ENCODE measurements around the gene AQP5. TPM values are rescaled to one million over a fixed set of nuclear protein-coding genes. Genes with fewer than 3 reads are reported as not detected.

Gene AQP5
- total RNA-seq, 2 donors from 2014 or later: 0.42 to 0.54 TPM

DNA sequence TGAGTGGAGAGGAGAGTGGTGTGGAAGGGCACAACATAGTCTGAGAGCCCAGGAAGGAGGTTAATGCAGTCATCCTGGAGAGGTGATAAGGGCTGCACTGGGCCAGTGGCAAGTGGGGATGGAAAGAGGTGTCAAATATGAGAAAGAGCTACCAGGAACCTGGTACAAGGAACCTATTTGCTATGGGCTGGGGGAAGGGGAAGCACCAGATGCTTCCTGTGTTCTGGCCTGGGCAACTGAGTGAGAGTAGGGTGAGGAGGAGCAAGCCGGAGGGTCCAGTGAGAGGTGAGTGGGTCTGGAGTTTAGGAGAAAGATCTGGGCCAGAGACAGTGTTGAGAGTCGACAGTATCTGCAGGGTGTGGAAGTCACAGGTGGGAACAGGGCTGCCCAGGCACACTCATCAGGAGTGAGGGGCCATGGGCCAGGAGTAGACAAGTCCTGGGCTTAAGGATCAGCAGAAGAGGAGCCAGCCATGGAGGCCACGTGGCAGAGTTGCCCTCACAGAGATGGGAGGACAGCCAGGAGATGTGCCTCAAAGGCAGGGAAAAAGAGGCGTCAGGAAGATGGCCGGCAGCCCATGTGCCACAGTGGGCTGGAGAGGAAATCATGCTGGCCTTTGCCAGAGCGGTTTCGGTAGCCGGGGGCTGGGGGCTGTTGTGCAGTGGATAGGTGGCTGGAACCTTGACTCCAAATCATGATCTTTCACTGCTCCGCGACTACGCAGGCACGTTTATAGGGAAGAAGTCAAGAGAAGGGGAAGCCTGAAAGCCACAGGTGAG, 8.2 kb downstream of the AQP5 start:
- DNase-seq (ENCODE audit: low spot score) (no peak), ATAC-seq (ENCODE audit: insufficient number of reproducible peaks, low FRiP score, low read depth) (no peak)
- no peaks in the 10 kb centered on the region for H3K36me3 ChIP-seq
- no peak overlapping the region for H3K27ac ChIP-seq
- H3K4me1 ChIP-seq (ENCODE audit: control insufficient read depth in 1 of 2, low read depth in 2 of 2): peaks cover 3 to 24% of the 10 kb centered on the region in 2 donors
- H3K4me3 ChIP-seq: no peak overlapping the region
- TF ChIP-seq, protein P1, sequence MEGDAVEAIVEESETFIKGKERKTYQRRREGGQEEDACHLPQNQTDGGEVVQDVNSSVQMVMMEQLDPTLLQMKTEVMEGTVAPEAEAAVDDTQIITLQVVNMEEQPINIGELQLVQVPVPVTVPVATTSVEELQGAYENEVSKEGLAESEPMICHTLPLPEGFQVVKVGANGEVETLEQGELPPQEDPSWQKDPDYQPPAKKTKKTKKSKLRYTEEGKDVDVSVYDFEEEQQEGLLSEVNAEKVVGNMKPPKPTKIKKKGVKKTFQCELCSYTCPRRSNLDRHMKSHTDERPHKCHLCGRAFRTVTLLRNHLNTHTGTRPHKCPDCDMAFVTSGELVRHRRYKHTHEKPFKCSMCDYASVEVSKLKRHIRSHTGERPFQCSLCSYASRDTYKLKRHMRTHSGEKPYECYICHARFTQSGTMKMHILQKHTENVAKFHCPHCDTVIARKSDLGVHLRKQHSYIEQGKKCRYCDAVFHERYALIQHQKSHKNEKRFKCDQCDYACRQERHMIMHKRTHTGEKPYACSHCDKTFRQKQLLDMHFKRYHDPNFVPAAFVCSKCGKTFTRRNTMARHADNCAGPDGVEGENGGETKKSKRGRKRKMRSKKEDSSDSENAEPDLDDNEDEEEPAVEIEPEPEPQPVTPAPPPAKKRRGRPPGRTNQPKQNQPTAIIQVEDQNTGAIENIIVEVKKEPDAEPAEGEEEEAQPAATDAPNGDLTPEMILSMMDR (IDR thresholded peaks at IDR 0.05): no peak
- no peaks in the 10 kb centered on the region for H3K27me3 ChIP-seq (replicated peaks; ENCODE audit: insufficient read depth)
- H3K9me3 ChIP-seq: no peaks in the 10 kb centered on the region

DNA sequence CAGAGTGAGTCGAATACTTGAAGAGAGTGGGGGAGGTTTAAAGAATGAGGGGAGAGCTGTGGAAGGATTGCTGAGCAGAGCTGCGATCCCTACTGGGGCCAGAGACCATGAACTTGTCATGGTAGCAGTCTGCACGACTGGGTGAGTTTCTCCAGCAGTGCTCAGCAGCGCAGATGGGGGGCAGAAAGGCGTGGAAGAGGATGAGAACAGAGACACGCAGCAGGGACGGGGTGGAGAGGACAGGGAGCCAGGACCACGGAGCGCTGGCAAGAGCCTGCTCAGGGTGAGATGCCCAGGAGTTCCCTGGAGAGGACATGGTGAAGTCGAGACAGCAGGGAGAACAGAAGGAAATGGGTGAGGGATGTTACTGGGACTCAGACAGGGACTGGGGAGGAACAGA, 9.0 kb downstream of the AQP5 start:
- DNase-seq (ENCODE audit: low spot score): no peak
- TF ChIP-seq, protein P1 (IDR thresholded peaks at IDR 0.05): no peak
- peaks cover 9 to 32% of the 10 kb centered on the region in 2 donors for H3K4me1 ChIP-seq (ENCODE audit: control insufficient read depth in 1 of 2, low read depth in 2 of 2)

DNA sequence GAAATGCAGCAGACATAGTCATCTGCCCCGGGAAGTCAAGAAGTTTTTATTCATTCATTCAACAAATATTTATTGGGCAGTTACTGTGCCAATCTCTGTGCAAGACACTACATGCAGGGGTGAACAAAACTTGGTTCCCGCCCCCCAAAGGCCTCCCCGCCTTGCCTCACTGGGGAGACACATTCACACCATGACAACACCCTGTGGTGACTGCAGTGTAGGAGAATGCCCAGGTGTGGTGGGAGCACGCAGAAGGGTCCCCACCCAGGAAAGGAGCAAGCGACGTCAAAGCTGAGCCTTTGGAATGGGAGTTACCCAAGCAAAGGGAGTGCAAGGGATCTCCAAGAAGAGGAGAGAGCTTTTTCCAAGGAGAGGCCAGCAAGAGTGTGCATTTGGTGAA, 9.5 kb downstream of the AQP5 start:
- Histone ChIP-seq H3K36me3 (no peaks in the 10 kb centered on the region), H3K27me3 (replicated peaks; ENCODE audit: insufficient read depth) (no peaks in the 10 kb centered on the region), H3K27ac (no peak overlapping the region), H3K4me3 (no peak overlapping the region), H3K4me1 (ENCODE audit: control insufficient read depth in 1 of 2, low read depth in 2 of 2) (peaks cover 9 to 33% of the 10 kb centered on the region in 2 donors), H3K9me3 (no peaks in the 10 kb centered on the region)
- TF ChIP-seq, protein P1 (IDR thresholded peaks at IDR 0.05): no peak
- ATAC-seq (ENCODE audit: insufficient number of reproducible peaks, low FRiP score, low read depth) (no peak), DNase-seq (ENCODE audit: low spot score) (no peak)

More for the DNA sequence above, 9.0 kb downstream of the AQP5 start:
- H3K36me3 ChIP-seq: no peaks in the 10 kb centered on the region
- no peak overlapping the region for H3K4me3 ChIP-seq
- H3K27ac ChIP-seq: no peak overlapping the region
- no peak for ATAC-seq (ENCODE audit: insufficient number of reproducible peaks, low FRiP score, low read depth)
- H3K9me3 ChIP-seq: no peaks in the 10 kb centered on the region
- H3K27me3 ChIP-seq (replicated peaks; ENCODE audit: insufficient read depth): no peaks in the 10 kb centered on the region

DNA sequence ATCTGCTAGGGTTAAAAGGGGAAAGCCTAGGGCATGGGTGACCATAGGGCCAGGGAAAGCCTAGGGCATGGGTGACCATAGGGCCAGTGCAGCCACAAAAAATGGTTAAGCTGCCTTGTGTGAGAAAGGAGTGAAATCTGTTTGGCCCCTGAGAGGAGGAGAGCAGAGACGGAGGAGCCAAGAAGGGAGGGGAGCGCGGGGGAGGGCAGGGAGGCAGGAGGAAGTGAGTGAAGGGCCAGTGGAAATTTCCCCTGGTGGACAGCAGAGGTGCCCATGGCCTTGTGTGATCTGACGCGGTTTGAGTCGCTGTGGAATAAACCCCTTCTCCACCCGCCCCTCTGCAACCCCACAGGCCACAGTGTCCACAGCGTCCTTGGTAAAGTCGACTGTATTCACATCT, 10.5 kb downstream of the AQP5 start:
- TF ChIP-seq, protein P1 (IDR thresholded peaks at IDR 0.05): no peak
- peaks cover 9 to 32% of the 10 kb centered on the region in 2 donors for H3K4me1 ChIP-seq (ENCODE audit: control insufficient read depth in 1 of 2, low read depth in 2 of 2)

DNA sequence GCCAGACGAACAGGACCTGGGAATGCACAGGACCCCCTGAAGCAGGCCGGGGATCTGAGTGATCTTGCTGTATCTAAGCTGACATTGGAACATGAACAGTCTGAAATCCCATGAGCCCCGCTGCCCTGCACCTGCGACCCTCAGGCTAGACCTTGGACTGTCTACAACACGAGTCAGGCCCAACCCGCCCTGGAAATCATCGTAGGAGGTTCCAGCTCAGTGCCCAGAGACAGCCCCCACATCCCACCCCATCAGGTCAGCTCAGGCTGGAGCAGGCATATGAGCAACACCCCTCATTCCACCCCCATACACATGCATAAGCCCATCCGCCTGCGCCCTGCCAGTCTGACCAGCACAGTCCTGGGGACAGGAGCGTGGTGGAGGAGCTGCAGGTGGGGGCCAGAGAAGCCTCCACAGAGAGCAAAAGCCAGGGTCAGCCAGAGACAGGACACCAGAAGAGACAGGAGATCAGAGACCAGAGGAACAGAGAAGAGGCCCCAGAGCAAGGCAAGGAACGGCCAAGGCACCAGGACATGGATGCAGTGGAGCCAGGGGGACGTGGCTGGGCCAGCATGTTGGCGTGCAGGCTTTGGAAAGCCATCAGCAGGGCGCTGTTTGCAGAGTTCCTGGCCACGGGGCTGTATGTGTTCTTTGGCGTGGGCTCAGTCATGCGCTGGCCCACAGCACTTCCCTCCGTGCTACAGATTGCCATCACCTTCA, 11.1 kb downstream of the AQP5 start, which contains the start of gene AQP6:
TSS of gene AQP6 (plus strand) at position 307 of the 720 bp plus-strand sequence. CDS start at position 534, 227 bp downstream.
- TF ChIP-seq, protein P1 (IDR thresholded peaks at IDR 0.05): no peak
- no peak for ATAC-seq (ENCODE audit: insufficient number of reproducible peaks, low FRiP score, low read depth)
- no peak within 1 kb of the TSS for H3K27ac ChIP-seq
- H3K4me1 ChIP-seq (ENCODE audit: control insufficient read depth in 1 of 2, low read depth in 2 of 2): peaks cover 9 to 26% of the 10 kb centered on the region in 2 donors
- no peaks in the 10 kb centered on the region for H3K9me3 ChIP-seq
- H3K27me3 ChIP-seq (replicated peaks; ENCODE audit: insufficient read depth): no peaks in the 10 kb centered on the region
- H3K36me3 ChIP-seq: no peaks in the 10 kb centered on the region
- H3K4me3 ChIP-seq: no peak within 1 kb of the TSS
- no peak for DNase-seq (ENCODE audit: low spot score)

More for the DNA sequence above, 10.5 kb downstream of the AQP5 start:
- no peaks in the 10 kb centered on the region for H3K36me3 ChIP-seq
- H3K27me3 ChIP-seq (replicated peaks; ENCODE audit: insufficient read depth): no peaks in the 10 kb centered on the region
- H3K9me3 ChIP-seq: no peaks in the 10 kb centered on the region
- H3K4me3 ChIP-seq: no peak overlapping the region
- ATAC-seq (ENCODE audit: insufficient number of reproducible peaks, low FRiP score, low read depth) (no peak), DNase-seq (ENCODE audit: low spot score) (no peak)
- H3K27ac ChIP-seq: no peak overlapping the region

All from thoracic aorta (tissue), 2 donors.